Measurements from ENCODE around the gene TMEM163.

DNA sequence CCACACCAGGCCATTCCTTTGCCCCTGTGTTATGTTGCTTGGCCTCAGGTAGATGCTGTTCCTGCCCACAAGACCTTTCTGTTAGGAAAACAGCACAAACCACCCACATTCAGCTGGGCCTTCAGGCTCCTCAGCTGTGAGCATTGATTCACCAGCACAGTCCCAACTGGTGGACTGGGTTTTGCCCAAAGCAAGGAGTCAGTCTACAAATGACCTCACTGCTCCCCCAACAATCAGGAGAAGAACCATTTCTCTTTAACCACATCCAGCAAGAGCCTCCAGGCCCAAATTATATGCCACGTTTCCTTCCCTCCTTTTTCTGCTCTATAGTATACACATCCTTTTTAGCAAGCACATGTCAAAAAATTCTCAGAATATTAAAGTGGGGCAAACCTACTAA is 5.2 kb downstream of the TMEM163 start:
- TF ChIP-seq, protein P1, sequence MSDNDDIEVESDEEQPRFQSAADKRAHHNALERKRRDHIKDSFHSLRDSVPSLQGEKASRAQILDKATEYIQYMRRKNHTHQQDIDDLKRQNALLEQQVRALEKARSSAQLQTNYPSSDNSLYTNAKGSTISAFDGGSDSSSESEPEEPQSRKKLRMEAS (IDR thresholded peaks at IDR 0.05), result no peak
- TF ChIP-seq FOXM1 (IDR thresholded peaks at IDR 0.05; ENCODE audit: borderline replicate concordance, low read depth), result no peak
- no peak for TF ChIP-seq TCF12 (IDR thresholded peaks at IDR 0.05; ENCODE audit: low read depth)
- no peak for TF ChIP-seq CEBPB (IDR thresholded peaks at IDR 0.05)
- no peak for TF ChIP-seq EP300 (IDR thresholded peaks at IDR 0.05; ENCODE audit: borderline replicate concordance)
- TF ChIP-seq NFIC (IDR thresholded peaks at IDR 0.05), result no peak
- no peak for TF ChIP-seq ZBTB7A (IDR thresholded peaks at IDR 0.05; ENCODE audit: low read depth)
